Measurements from ENCODE around the gene CYP27B1. TPM values are rescaled to one million over a fixed set of nuclear protein-coding genes. Genes with fewer than 3 reads are reported as not detected.

The CYP27B1 gene
- total RNA-seq, 2 experiments from 2014 or later: 3.3 to 4.3 TPM

- DNase-seq: peak; percentile 95
- Mint-ChIP-seq H3K27me3 (no peaks in the 10 kb centered on the region), H3K4me1 (peaks cover 25% of the 10 kb centered on the region), H3K4me3 (peak within 1 kb of the TSS; percentile 92), H3K36me3 (ENCODE audit: low read depth) (peaks cover 3% of the 10 kb centered on the region), H3K27ac (peak within 1 kb of the TSS; percentile 90), H3K9me3 (no peaks in the 10 kb centered on the region)
- ChIA-PET POLR2A (interaction anchor here (0.6 to 1.7 kb wide), 14 partner anchors 9 to 181 kb away, joined by 3 to 14 read pairs (median 4); partner anchors contain the start of genes CDK4, PIP4K2C, TSFM and TSPAN31), CTCF (interaction anchor here (0.7 to 2.3 kb wide), 10 partner anchors 9 to 189 kb away, joined by 3 to 15 read pairs (median 5); partner anchors contain the start of gene TSFM)
These were observed 5.1 kb upstream of the CYP27B1 start, which contains the start of gene METTL1 for GRCh38 chr12:57771873-57772428. Gene METTL1 (minus strand): TSS chr12:57772105. CDS start chr12:57772083, 22 bp downstream.

GRCh38 chr12:57771236-57771872 is 4.5 kb upstream of the CYP27B1 start:
- Mint-ChIP-seq H3K4me3 (peak overlapping the region; percentile 92), H3K4me1 (peaks cover 29% of the 10 kb centered on the region), H3K9me3 (no peaks in the 10 kb centered on the region), H3K27me3 (peaks cover 3% of the 10 kb centered on the region), H3K27ac (peak overlapping the region; percentile 90), H3K36me3 (ENCODE audit: low read depth) (peaks cover 3% of the 10 kb centered on the region)
- CTCF ChIA-PET: interaction anchor here (0.6 to 2.3 kb wide), 11 partner anchors 10 to 1655 kb away, joined by 3 to 15 read pairs (median 6); partner anchors contain the start of genes RPL41 and TSFM
- POLR2A ChIA-PET: interaction anchor here (0.7 to 1.7 kb wide), 11 partner anchors 9 to 180 kb away, joined by 3 to 14 read pairs (median 4); partner anchors contain the start of genes CDK4, PIP4K2C, TSFM and TSPAN31
- DNase-seq: peak; percentile 84

- peaks cover 6% of the 10 kb centered on the region for H3K27me3 Mint-ChIP-seq
- no peak overlapping the region for H3K4me3 Mint-ChIP-seq
- H3K36me3 Mint-ChIP-seq (ENCODE audit: low read depth): peaks cover 3% of the 10 kb centered on the region
- ChIA-PET CTCF (interaction anchor here (0.6 to 2.3 kb wide), 3 partner anchors 12 to 1654 kb away, joined by 4 to 6 read pairs (median 4); partner anchors contain the start of gene RPL41), POLR2A (no interaction called here)
- H3K27ac Mint-ChIP-seq: no peak overlapping the region
- no peaks in the 10 kb centered on the region for H3K9me3 Mint-ChIP-seq
- H3K4me1 Mint-ChIP-seq: peaks cover 31% of the 10 kb centered on the region
- no peak for DNase-seq
These were observed 3.9 kb upstream of the CYP27B1 start for GRCh38 chr12:57770734-57771133.

GRCh38 chr12:57769594-57769993 is 2.7 kb upstream of the CYP27B1 start:
- Mint-ChIP-seq H3K36me3 (ENCODE audit: low read depth) (peaks cover 3% of the 10 kb centered on the region), H3K4me1 (peaks cover 41% of the 10 kb centered on the region), H3K9me3 (no peaks in the 10 kb centered on the region), H3K27me3 (peaks cover 12% of the 10 kb centered on the region), H3K4me3 (no peak overlapping the region), H3K27ac (no peak overlapping the region)
- ChIA-PET CTCF (interaction anchor here (2.3 kb wide), 1 partner anchor 10 kb away, joined by 6 read pairs; no protein-coding TSS in a partner anchor), POLR2A (no interaction called here)
- DNase-seq: no peak

GRCh38 chr12:57767876-57768275 is 998 bp upstream of the CYP27B1 start:
- CTCF ChIA-PET: interaction anchor here (2.0 to 4.7 kb wide), 3 partner anchors 9 to 14 kb away, joined by 10 to 34 read pairs (median 32); partner anchors contain the start of gene TSFM
- H3K4me1 Mint-ChIP-seq: peaks cover 48% of the 10 kb centered on the region
- H3K27me3 Mint-ChIP-seq: peaks cover 12% of the 10 kb centered on the region

GRCh38 chr12:57767305-57767698 is 424 bp upstream of the CYP27B1 start:
- H3K9me3 Mint-ChIP-seq: no peaks in the 10 kb centered on the region
- H3K27me3 Mint-ChIP-seq: peaks cover 12% of the 10 kb centered on the region
- no peak for DNase-seq
- ChIA-PET POLR2A (interaction anchor here (1.2 to 3.2 kb wide), 2 partner anchors 16 to 17 kb away, joined by 3 to 15 read pairs; partner anchors contain the start of gene TSFM), CTCF (interaction anchor here (2.0 to 4.7 kb wide), 3 partner anchors 8 to 15 kb away, joined by 10 to 34 read pairs (median 32); partner anchors contain the start of gene TSFM)
- peaks cover 47% of the 10 kb centered on the region for H3K4me1 Mint-ChIP-seq
- no peak overlapping the region for H3K4me3 Mint-ChIP-seq
- H3K36me3 Mint-ChIP-seq (ENCODE audit: low read depth): peaks cover 3% of the 10 kb centered on the region
- no peak overlapping the region for H3K27ac Mint-ChIP-seq

More at GRCh38 chr12:57767876-57768275, 998 bp upstream of the CYP27B1 start:
- Mint-ChIP-seq H3K36me3 (ENCODE audit: low read depth) (peaks cover 3% of the 10 kb centered on the region), H3K9me3 (no peaks in the 10 kb centered on the region), H3K4me3 (no peak overlapping the region), H3K27ac (no peak overlapping the region)
- DNase-seq: no peak
- POLR2A ChIA-PET: interaction anchor here (1.2 to 3.2 kb wide), 3 partner anchors 8 to 18 kb away, joined by 3 to 15 read pairs (median 5); partner anchors contain the start of gene TSFM

GRCh38 chr12:57765698-57766463 is 997 bp downstream of the CYP27B1 start:
- Mint-ChIP-seq H3K36me3 (ENCODE audit: low read depth) (peaks cover 3% of the 10 kb centered on the region), H3K27me3 (peaks cover 12% of the 10 kb centered on the region), H3K27ac (no peak overlapping the region), H3K4me3 (peak overlapping the region; percentile 85), H3K4me1 (peaks cover 37% of the 10 kb centered on the region), H3K9me3 (no peaks in the 10 kb centered on the region)
- no peak for DNase-seq
- ChIA-PET POLR2A (interaction anchor here (0.6 to 3.2 kb wide), 4 partner anchors 9 to 82 kb away, joined by 3 to 15 read pairs (median 4); partner anchors contain the start of genes CDK4 and TSFM), CTCF (interaction anchor here (0.8 to 4.7 kb wide), 8 partner anchors 9 to 307 kb away, joined by 3 to 34 read pairs (median 3); partner anchors contain the start of genes MARCHF9 and TSFM)

- peaks cover 3% of the 10 kb centered on the region for H3K36me3 Mint-ChIP-seq (ENCODE audit: low read depth)
- peaks cover 12% of the 10 kb centered on the region for H3K27me3 Mint-ChIP-seq
- H3K4me3 Mint-ChIP-seq: peak overlapping the region; percentile 85
- peak overlapping the region; percentile 50 for H3K27ac Mint-ChIP-seq
- DNase-seq: peak; percentile 67
- ChIA-PET CTCF (interaction anchor here (0.8 to 4.7 kb wide), 7 partner anchors 9 to 306 kb away, joined by 3 to 34 read pairs (median 3); partner anchors contain the start of genes MARCHF9 and TSFM), POLR2A (interaction anchor here (0.8 to 3.2 kb wide), 5 partner anchors 9 to 137 kb away, joined by 3 to 15 read pairs (median 4); partner anchors contain the start of genes MARCHF9 and TSFM)
- no peaks in the 10 kb centered on the region for H3K9me3 Mint-ChIP-seq
- H3K4me1 Mint-ChIP-seq: peaks cover 34% of the 10 kb centered on the region
These were observed 1.7 kb downstream of the CYP27B1 start for GRCh38 chr12:57765003-57765697.

- H3K27ac Mint-ChIP-seq: peak overlapping the region; percentile 50
- H3K36me3 Mint-ChIP-seq (ENCODE audit: low read depth): peaks cover under 1% of the 10 kb centered on the region
- DNase-seq: no peak
- H3K4me1 Mint-ChIP-seq: peaks cover 31% of the 10 kb centered on the region
- ChIA-PET CTCF (interaction anchor here (0.8 to 4.7 kb wide), 4 partner anchors 8 to 306 kb away, joined by 3 to 32 read pairs (median 8); partner anchors contain the start of gene TSFM), POLR2A (interaction anchor here (0.8 to 3.2 kb wide), 4 partner anchors 8 to 138 kb away, joined by 3 to 15 read pairs (median 5); partner anchors contain the start of genes MARCHF9 and TSFM)
- no peaks in the 10 kb centered on the region for H3K9me3 Mint-ChIP-seq
- H3K27me3 Mint-ChIP-seq: peaks cover 12% of the 10 kb centered on the region
- H3K4me3 Mint-ChIP-seq: peak overlapping the region; percentile 85
These were observed 2.2 kb downstream of the CYP27B1 start for GRCh38 chr12:57764662-57765002.

- Mint-ChIP-seq H3K36me3 (ENCODE audit: low read depth) (peaks cover 5% of the 10 kb centered on the region), H3K9me3 (no peaks in the 10 kb centered on the region), H3K27ac (no peak overlapping the region), H3K4me1 (peaks cover 35% of the 10 kb centered on the region), H3K4me3 (peak overlapping the region; percentile 85), H3K27me3 (peaks cover 12% of the 10 kb centered on the region)
- ChIA-PET CTCF (interaction anchor here (1.0 to 4.7 kb wide), 3 partner anchors 8 to 23 kb away, joined by 4 to 32 read pairs (median 12); partner anchors contain the start of gene TSFM), POLR2A (interaction anchor here (0.8 to 1.5 kb wide), 4 partner anchors 8 to 138 kb away, joined by 3 to 6 read pairs (median 4); partner anchors contain the start of gene MARCHF9)
- DNase-seq: no peak
These were observed 2.8 kb downstream of the CYP27B1 start for GRCh38 chr12:57763881-57764661.

GRCh38 chr12:57762463-57762862 is 4.4 kb downstream of the CYP27B1 start:
- Mint-ChIP-seq H3K36me3 (ENCODE audit: low read depth) (peaks cover 12% of the 10 kb centered on the region), H3K9me3 (no peaks in the 10 kb centered on the region), H3K27me3 (peaks cover 12% of the 10 kb centered on the region), H3K4me1 (peaks cover 39% of the 10 kb centered on the region), H3K27ac (no peak overlapping the region), H3K4me3 (no peak overlapping the region)
- POLR2A ChIA-PET: interaction anchor here (1.1 to 1.4 kb wide), 2 partner anchors 10 to 140 kb away, joined by 3 to 4 read pairs; partner anchors contain the start of genes EEF1AKMT3 and METTL1
- CTCF ChIA-PET: interaction anchor here (1.4 to 1.7 kb wide), 2 partner anchors 21 to 137 kb away, joined by 4 read pairs; no protein-coding TSS in a partner anchor
- DNase-seq: no peak
